Stimulated activated naive CD4-positive, alpha-beta T cell (primary cell): ENCODE results near the gene CSNK2A3.
"Not testable (repeated sequence)": the region's sequence is repeated elsewhere in the genome, so short reads cannot be mapped to it uniquely, and the experiment has no call there.

ENCODE experiments used
- DNase-seq, 6 experiments: peaks; one replicate each; lab custom pipeline; 2025; lab: John Stamatoyannopoulos, UW

The CSNK2A3 gene

DNA sequence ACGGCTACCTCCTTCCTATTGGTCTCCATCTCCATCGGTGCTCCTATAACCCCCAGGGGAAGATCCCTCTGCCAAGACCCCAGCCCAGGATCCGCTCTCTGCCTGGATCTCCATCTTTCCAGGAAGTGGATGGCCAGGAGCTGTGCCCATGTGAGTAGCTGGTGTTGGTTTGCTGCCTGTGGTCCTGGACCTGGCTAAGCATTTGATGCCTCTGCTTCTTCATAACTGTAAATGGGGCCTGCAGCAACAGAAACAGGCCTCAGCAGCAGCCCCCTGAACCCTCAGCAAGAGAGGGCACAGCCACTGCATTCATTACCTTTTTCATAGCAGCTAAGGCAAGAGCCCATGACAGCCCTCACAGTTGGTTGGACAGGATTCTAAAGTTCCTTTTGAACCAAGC, 26.6 kb upstream of the CSNK2A3 start:
- no peak for DNase-seq

DNA sequence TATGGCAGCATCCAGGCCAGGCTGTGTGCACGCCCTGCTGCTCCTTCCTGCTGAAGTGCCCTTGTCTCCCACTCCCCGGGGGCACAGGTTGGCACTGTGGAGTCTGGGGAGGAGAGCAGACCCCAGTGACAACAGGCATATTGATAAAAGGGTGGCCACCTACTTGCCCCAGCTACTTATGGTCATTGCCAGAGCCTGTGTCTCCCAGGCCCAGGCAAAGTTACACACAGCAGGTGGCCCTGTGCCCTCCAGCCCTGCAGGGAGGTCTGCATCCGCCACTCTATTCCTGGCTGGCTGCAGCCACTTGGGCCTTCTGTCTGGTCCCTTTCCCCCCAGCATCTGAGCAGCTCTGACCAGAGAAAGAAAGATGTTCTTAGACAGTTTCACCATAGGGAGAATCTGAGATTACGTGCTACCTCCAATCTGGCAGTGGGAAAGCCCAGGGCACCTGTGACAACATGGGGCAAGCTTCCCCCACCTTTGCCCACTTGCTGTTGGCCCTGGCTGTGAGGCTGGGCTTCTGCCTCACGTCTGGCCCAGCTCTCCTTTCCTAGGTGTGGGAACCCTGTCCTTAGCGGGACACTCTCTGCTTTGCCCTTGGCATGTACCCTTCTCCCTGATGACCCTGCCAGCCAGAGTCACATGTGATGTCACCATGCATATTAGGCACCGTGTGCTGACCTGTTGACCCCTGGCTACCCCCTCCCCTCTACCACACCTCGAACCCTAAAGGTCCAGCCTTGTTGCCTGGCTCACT, 25.3 kb upstream of the CSNK2A3 start:
- no peak for DNase-seq

DNA sequence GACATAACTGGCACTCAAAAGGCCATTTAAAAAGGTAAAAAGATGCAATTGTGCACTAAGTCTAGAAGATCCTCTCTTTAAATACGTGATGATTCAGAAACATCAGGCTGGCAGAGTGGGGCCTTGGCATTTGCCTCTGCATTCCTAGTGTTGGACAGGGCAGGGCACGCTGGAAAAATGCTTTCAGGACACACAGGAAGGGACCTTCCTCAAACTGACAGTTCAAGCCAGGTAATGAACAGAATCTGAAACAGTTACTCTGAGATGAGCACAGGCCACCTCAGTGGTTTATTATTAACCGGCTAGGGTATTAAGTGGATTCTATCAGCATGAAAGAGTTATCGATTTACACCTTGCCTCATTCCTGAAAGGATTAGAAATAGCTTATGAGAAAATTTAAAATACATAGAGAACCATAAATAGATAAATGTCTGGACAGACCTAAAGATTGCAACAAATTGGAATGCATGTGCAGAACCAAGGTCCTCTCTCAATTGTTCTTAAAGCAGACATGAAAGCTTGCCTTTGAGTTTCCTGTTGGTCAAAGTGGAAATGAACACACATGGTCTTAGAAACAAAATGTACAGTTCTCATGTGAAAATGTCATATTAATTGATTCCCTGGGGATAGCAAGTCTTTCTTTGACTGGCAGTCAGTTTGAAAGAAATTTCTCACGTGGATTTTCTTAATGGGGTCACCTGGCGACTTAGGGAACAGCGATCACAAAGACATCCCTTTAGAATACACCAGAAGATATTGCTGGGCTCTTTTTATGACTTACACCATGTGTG, 21.5 kb upstream of the CSNK2A3 start:
- DNase-seq = no peak

DNA sequence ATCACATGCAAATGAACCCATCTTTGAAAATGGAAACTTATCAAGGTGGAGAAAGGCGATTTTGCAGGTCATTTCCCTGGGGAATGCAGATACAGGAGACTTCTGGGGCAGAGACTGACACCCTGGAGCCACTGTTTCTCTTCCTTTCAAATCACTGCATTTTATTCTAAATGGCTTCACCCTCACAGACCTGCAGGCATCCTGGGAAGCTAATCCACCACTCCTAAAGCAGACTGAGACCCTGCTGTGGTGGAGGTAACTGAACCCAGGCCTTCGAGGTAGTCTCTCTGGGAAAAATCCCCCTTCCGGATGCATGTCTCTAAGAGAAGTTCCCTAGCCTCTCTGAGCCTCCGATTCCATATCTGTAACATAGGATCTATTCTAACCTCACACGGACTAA, 20.9 kb upstream of the CSNK2A3 start:
- DNase-seq = no peak

DNA sequence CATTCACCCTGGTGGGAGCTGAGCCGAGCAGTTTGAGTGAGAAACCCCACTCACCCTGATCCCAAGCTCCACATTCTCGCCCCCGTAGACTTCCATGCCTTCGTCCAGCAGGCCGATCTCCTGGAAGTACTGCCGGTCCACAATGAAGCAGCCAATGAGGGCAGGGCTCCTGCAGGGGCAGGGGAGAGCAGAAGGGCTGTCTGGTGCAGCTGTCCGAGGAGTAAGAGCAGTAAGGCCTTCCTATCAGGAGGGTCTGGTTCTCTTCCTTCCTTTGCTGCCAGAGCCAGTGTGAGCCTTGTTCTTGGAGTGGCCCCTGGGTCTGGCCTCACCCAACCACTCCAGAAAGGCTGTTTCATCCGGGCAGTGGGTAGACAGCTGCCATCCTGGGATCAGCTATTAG, 19.4 kb upstream of the CSNK2A3 start:
- DNase-seq = no peak

DNA sequence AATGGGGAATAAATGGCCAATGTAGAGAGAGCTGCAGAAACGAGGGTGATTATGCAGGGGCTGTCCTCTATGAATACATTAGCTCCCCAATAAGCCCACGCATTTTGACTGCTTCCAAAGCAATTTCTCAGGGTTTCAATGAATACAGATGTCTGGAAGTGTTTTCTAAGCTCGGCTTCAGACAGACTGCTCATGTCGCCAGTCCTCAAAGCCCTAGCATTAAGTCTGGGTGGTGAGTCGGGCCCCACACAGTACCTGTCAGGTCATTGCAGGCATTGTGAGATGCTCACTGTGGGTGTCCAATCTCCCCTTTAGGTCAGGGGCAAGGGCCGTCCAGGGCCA, 17.9 kb upstream of the CSNK2A3 start:
- no peak for DNase-seq

DNA sequence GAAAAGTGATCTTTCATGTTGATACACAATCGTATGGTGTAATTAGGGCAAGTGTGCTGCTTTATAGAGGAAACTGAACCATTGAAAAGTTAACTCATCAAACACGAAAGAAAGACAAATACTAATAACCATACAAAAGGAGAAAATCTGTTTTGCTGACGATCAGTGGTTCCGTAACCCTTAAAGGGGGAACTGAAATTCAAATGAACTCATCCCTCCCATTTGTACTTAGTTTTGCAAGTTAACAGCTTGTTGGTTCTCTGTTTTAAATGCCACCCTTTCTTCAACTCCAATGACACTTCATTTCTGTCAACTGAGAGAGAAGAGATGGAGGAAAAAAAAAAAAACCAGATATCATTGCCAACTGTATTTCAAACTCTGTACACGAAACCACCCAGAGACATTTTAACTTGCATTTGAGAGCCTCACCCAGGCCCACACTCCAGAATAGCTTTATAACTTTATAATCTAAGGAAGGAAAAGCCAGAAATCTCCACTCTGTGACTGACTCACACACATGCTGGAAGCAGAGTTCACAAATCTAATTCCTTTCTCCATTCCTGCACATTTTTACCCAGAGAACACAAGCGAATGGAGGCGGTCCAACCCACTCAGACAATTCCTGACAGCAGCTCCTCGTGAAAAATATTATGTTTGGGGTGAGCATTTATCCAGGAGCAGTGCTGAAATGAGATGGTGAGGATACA, 17.4 kb upstream of the CSNK2A3 start:
- DNase-seq = no peak

DNA sequence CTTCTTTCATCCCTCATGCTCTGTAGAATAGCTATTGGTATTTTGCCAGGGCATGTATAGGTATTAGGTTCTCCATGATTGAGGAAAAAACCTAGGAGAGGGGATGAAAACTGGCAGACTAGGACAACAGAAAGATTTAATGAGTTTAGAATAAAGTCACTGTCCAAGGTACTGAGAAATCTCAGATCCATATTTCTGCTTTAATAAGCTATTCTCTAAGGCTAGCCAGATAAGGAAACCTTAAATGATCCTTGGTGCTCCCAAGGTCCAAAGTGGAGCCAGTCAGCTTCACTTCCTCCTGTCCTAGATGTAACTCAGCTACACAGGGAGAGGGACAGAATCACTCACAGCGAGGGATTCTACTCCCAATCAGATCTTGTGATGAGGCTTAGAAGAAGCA, 13.7 kb upstream of the CSNK2A3 start:
- DNase-seq = no peak

DNA sequence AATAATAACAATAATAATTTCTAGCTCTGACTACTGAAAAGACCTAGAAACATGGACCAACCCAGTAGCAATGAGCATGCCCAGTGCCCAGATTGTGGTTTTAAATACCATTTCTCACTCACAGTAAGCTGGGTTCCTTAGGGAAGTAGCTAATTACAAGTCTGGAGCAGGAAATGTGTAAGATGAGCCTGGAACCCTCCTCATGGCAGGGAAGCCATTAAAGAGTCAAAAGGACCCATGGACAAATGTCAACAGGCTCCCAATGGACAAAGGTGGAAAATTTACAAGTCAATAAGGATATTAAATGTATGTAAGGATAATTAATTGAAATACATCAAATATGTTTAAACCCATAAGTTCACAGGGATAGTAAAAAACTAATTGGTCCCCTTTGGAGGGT, 10.6 kb upstream of the CSNK2A3 start:
- DNase-seq = no peak

DNA sequence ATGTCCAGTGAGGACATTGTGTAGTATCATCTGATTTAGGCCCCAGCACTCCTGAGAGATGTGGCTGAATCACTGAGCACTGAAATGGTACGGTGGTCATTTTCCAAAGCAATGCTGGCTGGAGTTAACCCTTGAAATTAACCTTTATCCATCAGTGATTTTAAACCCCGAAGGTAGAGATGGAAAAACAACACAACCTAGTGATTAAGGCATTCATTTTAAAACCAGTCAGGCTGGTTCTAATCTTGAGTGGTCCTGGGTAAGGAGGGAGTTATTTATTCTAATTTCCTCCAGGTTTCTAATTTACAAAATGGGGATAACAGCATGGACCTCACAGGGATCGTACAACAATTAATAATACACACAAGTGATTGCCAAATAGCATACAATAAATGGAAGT, 6.6 kb upstream of the CSNK2A3 start:
- DNase-seq = no peak

DNA sequence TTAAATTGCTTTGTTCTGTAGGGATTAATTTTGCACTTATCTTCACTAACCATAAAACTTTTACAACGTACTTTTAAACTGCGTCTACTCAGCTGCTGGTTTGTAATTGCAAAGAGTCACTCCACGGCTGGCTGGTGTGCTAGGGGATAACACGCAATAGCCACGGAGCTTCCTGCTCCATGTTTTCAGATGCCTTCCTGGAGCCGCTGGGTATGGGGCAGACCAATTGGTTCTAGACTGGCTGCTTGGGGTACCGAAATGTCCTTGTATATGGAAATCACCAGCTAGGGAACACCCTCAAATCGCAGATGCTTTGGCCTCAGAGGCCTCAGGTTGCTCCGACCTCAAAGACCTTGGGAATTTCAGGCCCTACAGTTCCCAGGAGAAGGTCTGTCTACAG, 3.8 kb upstream of the CSNK2A3 start:
- DNase-seq = no peak

DNA sequence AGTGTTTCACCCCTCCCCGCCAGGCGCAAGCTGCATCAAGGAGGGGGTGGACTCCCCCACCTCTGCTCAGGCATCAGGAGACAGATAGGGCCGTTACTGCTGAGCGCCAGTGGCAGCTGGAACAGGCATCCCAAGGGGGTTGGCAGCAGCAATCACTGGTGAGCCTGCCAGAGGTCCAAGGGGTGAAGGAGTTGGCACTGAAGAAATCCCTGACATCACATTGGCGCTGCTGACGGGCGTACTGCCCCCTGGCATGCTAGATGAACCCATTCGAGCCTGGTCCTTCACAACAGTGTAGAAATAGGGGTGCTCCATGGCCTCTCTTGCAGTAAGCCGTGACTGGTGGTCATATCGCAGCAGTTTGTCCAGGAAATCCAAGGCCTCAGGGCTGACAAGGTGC, 1.2 kb downstream of the CSNK2A3 start:
- DNase-seq = not testable (repeated sequence)

DNA sequence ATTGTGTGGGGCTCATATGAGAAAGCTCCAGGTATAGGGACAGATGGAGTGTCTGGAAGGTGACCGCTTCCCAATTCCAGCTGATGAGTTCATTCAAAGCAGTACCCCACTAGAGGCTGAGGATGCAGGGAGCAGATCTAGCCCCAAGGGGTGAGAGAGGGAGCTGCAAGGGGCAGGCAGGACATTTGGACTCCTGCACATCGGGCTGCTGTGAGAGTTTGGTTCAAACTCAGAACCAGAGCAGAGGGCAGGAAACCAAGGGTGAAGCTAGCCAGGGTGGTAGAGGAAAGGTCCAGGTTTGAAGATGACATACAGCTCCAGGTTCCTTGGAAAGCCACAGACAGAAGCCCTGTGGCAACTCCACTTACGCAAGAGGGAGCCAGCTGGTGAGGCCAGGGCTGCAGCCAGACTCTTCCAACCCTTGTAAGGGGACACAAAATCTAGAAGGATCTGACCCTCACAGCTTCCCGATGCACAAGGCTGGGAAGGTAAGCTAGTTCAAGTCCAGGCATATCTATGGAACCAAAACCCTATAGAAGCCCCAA, 1.9 kb downstream of the CSNK2A3 start:
- DNase-seq = no peak

DNA sequence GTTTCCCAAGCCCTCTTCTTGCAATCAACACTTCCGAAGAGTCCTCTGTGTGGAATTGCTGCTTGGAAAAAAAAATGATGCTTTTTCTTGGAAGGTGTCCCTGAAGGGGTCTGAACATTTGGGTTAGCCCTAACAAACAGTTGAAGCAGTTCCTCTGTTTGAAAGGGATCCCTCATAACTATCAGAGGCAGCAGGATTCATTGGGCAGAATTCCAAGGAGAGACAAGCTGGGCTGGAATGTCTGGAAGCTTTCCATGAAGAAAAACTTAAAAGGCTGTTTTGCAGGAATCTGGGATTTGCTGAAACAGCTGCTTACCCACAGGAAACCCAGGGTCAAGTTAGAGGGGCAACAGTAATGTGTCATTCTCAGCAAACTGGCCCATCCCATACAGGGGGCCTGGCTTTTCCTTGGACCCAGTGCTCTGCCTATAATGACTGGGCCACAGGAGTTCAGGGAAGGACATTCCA, 3.1 kb downstream of the CSNK2A3 start:
- DNase-seq = no peak

DNA sequence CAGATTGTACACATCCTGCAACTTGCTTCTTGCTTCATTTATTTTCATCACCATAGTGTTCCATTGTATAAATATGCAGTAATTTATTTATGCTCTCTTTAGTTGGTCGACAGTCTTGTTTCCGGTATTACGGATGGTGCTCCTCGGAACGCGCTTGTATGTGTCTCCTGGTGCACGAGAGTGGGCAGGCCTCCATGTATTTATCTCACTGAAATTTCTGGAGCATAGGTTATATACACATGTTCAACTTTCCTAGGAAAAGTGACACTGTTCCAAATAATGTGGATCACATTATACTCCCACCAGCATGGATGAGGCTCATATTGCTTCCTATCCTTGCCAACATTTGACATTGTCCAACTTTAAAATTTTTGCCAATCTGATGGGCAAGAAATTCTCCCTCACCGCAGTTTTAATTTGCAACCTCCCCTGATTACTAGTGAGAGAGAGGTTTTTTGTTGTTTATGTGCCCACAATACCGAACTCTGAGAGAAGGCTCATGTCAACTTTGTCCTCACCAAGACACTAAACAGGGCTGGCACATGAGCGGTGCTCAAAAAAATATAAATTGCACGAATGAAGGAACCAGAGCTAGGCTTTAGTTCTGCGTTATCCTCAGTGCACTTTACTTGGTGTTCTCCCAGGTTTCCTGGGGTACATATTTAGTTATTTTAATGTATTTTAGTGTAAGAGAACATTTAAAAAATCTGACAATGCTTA, 3.8 kb downstream of the CSNK2A3 start:
- DNase-seq = no peak

DNA sequence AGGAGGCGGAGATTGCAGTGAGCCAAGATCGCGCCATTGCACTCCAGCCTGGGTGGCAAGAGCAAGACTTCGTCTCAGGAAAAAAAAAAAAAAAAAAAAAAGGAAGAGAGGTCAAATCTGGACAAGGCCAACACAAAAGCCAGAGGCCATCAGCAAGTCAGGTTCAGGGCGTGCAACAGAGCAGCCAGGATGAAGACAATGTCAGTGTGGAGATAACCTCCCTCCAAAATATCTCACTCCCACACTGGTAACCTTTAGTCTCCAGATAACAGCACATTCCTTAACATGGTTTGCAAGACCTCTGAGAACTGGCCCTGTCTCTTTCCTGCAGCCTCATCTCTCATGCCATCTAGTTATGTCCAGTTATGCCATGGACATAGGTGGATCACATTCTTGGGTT, 4.7 kb downstream of the CSNK2A3 start:
- DNase-seq = no peak

DNA sequence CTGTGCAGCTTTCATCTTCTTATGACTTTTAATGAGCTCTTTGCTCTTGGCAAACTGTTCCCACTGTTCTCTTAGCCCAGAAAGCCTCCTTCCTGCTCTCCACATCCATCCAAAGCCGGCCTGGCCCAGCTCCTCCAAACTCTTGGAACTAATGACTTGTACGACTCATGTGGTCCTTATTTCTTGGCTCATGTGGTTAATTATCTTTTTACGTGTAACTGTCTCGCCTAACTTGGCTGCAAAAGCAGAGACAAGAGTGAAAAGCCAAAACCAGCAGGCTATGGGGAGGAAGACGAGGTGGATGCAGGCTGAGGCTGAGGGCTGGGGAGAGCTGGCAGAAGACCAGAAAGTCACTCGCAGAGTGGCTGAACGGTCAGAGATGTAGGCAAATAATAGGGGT, 5.5 kb downstream of the CSNK2A3 start:
- no peak for DNase-seq

DNA sequence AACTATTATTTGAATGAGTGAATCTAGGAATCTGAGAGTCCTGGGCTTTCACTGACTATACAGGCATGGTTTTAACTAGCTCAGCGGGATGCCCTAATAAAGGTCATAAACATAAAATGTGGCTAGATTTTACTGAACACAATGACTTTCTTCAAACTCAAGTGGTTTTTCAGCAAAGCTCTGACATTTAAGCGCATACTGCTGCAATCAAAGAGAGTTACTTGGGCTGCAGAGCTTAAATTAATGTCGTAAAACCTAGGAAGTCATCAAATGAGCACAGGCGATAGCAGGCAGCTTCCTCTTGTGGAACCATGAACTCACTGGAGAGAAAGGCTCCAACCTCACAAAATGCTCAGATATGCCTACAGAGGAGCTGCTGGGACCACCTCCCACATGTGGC, 6.7 kb downstream of the CSNK2A3 start:
- no peak for DNase-seq

DNA sequence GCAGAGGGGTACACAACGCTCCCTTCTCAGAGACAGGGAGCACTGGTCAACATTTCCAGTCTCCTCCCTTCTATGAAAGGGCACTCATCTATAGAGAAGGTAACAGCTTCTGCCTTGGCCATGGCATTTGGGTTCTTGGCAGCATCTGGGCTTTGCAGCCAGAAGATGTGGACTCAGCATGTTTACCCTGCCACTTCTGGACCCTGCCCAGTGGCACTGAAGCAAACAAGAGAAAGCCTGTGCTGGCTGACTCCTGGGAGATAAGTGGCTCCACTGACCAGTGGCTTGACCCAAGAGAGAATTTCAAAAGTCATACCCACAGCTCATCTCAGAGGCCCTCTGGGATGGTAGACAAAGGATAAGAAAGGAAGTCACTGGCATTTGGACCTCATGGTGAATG, 8.0 kb downstream of the CSNK2A3 start:
- DNase-seq = no peak

DNA sequence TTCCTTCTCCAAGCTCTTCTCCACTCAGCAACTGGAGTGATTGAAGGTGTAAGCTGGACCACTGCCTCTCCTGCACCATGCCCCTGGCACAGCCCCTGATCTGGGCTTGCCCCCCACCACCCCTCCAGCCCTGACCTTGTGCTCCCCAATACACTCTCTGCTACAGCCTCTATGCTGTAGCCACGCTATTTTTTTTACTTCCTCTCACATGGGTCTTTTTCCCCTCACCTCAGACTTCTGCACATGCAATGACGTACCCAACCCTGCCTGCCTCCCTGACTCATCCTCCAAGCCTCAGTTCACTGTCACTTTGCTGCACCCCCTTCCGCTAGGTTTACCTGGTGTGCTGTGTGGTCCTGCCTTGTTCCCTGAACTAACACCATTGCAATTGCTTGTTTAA, 9.0 kb downstream of the CSNK2A3 start:
- no peak for DNase-seq

DNA sequence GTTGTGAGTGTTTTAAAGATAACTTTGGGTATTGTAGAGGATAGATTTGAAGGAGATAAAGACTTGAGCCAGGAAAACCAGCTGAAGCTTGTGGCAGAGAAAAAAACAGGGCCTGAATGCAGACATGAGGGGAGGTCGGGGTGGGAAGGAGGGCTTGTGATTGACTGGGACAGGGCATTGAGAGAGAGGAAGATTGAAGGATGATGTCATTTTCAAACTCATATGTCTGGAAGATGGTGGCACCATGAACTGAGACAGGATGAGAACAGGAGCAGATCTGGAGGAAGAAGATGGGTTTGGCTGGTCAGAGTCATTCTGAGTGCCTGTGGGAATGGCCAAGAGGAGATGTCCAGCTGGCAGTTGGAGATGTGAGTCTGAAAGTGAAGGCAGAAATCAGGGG, 14.7 kb downstream of the CSNK2A3 start:
- no peak for DNase-seq

DNA sequence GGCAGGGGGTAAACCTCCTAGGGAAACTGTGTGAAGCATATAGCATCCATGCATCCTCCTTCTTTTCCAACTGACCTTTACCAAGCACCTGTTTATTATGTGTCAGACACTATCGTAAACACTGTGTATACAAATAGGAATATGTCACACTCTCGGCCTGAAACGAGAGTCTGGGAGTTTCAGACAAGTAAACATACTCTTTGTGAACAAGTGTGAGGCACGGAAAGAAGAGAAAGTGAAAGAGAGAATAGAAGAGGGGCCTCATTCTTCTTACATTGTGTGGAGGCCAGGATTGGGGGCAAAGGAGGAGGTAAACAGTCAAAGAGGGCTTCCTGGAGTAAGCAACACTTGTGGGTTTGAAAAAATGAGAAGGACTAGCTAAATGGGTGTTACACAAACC, 16.4 kb downstream of the CSNK2A3 start:
- DNase-seq = no peak
